Osteocyte (in vitro differentiated cells): ENCODE results near the gene LYST. TPM values are rescaled to one million over a fixed set of nuclear protein-coding genes. Genes with fewer than 3 reads are reported as not detected.
A peak's percentile ranks its signal among the peaks of the same experiment; 100 is the strongest.

ENCODE experiments used
- DNase-seq: peaks from one replicate; pipeline ENCODE4 v3.0.0; 2021; ENCODE audit warnings: mixed read lengths; ENCODE audit not compliant: unreplicated experiment; ENCODE audit errors: extremely low spot score
- H3K27ac Mint-ChIP-seq: one replicate; pipeline ENCODE4 v1.8.0; 2021; ENCODE audit warnings: mild to moderate bottlenecking, mixed read lengths; ENCODE audit not compliant: unreplicated experiment
- H3K27me3 Mint-ChIP-seq: one replicate; pipeline ENCODE4 v1.8.0; 2021; ENCODE audit warnings: mixed read lengths; ENCODE audit not compliant: unreplicated experiment
- H3K36me3 Mint-ChIP-seq: one replicate; pipeline ENCODE4 v1.8.0; 2021; ENCODE audit warnings: mixed read lengths; ENCODE audit not compliant: unreplicated experiment
- H3K4me1 Mint-ChIP-seq: one replicate; pipeline ENCODE4 v1.8.0; 2021; ENCODE audit warnings: mixed read lengths; ENCODE audit not compliant: unreplicated experiment
- H3K4me3 Mint-ChIP-seq: one replicate; pipeline ENCODE4 v1.8.0; 2021; ENCODE audit warnings: mild to moderate bottlenecking, moderate library complexity, mixed read lengths; ENCODE audit not compliant: unreplicated experiment
- H3K9me3 Mint-ChIP-seq: one replicate; pipeline ENCODE4 v1.8.0; 2021; ENCODE audit warnings: mixed read lengths; ENCODE audit not compliant: unreplicated experiment
- CTCF ChIP-seq: fragments of 200-600 bp; sonication (generic); IDR thresholded peaks from 2 replicates; pipeline ENCODE4 v1.5.0; 2021; ENCODE audit warnings: antibody characterized with exemption, mild to moderate bottlenecking, moderate library complexity
- total RNA-seq: library from RNA; stranded (reverse); gene quantifications from 2 replicates; pipeline ENCODE4 v1.2.1, GENCODE V29; 2021

Gene LYST
- total RNA-seq, 1 donor from 2014 or later = 21.7 TPM

- H3K4me3 Mint-ChIP-seq = no peak overlapping the region
- no peak overlapping the region for H3K27ac Mint-ChIP-seq
- DNase-seq = no peak
- H3K9me3 Mint-ChIP-seq = no peaks in the 10 kb centered on the region
- no peaks in the 10 kb centered on the region for H3K27me3 Mint-ChIP-seq
- H3K36me3 Mint-ChIP-seq = peaks cover 10% of the 10 kb centered on the region
- TF ChIP-seq CTCF = no peak
- peaks cover 17% of the 10 kb centered on the region for H3K4me1 Mint-ChIP-seq
Observed at GRCh38 chr1:235726557-235726956, 140.1 kb downstream of the LYST start.

- H3K4me3 Mint-ChIP-seq = no peak overlapping the region
- no peak for DNase-seq
- H3K9me3 Mint-ChIP-seq = no peaks in the 10 kb centered on the region
- H3K27ac Mint-ChIP-seq = peak overlapping the region; percentile 53
- H3K27me3 Mint-ChIP-seq = no peaks in the 10 kb centered on the region
- no peak for TF ChIP-seq CTCF
- H3K36me3 Mint-ChIP-seq = peaks cover 12% of the 10 kb centered on the region
- peaks cover 17% of the 10 kb centered on the region for H3K4me1 Mint-ChIP-seq
Observed at GRCh38 chr1:235725434-235725833, 141.3 kb downstream of the LYST start.

GRCh38 chr1:235724730-235725129, 142.0 kb downstream of the LYST start:
- Mint-ChIP-seq H3K4me3 (no peak overlapping the region), H3K27me3 (no peaks in the 10 kb centered on the region), H3K36me3 (peaks cover 17% of the 10 kb centered on the region), H3K4me1 (peaks cover 17% of the 10 kb centered on the region), H3K27ac (peak overlapping the region; percentile 53), H3K9me3 (no peaks in the 10 kb centered on the region)
- no peak for TF ChIP-seq CTCF
- no peak for DNase-seq

- no peaks in the 10 kb centered on the region for H3K27me3 Mint-ChIP-seq
- DNase-seq = no peak
- no peak overlapping the region for H3K4me3 Mint-ChIP-seq
- TF ChIP-seq CTCF = no peak
- peaks cover 21% of the 10 kb centered on the region for H3K36me3 Mint-ChIP-seq
- H3K27ac Mint-ChIP-seq = no peak overlapping the region
- H3K9me3 Mint-ChIP-seq = no peaks in the 10 kb centered on the region
- H3K4me1 Mint-ChIP-seq = peaks cover 17% of the 10 kb centered on the region
Observed at GRCh38 chr1:235722858-235723257, 143.8 kb downstream of the LYST start.

GRCh38 chr1:235721982-235722381, 144.7 kb downstream of the LYST start:
- H3K27me3 Mint-ChIP-seq = no peaks in the 10 kb centered on the region
- no peaks in the 10 kb centered on the region for H3K9me3 Mint-ChIP-seq
- H3K27ac Mint-ChIP-seq = no peak overlapping the region
- no peak for DNase-seq
- TF ChIP-seq CTCF = no peak
- peaks cover 22% of the 10 kb centered on the region for H3K36me3 Mint-ChIP-seq
- H3K4me3 Mint-ChIP-seq = no peak overlapping the region
- peaks cover 17% of the 10 kb centered on the region for H3K4me1 Mint-ChIP-seq
